Left forelimb (tissue), 1 donor: ENCODE measurements around the gene FBXO42.

Experiments used
- DNase-seq: peaks from one replicate; pipeline ENCODE4 v3.0.0-alpha.2; 2018; ENCODE audit warnings: low spot score

The FBXO42 gene

GRCh38 chr1:16351994-16352841, at the start of gene FBXO42:
FBXO42 (minus strand) TSS chr1:16352480; CDS start chr1:16315418, 37,062 bp downstream.
- DNase-seq, result peak; percentile 98

- no peak for DNase-seq
Observed at GRCh38 chr1:16398371-16398953, 46.2 kb upstream of the FBXO42 start.

GRCh38 chr1:16397120-16397519, 44.8 kb upstream of the FBXO42 start:
- no peak for DNase-seq

- no peak for DNase-seq
Observed at GRCh38 chr1:16396591-16396990, 44.3 kb upstream of the FBXO42 start.

- no peak for DNase-seq
Observed at GRCh38 chr1:16394977-16395376, 42.7 kb upstream of the FBXO42 start.

- DNase-seq, result no peak
Observed at GRCh38 chr1:16393570-16394521, 41.6 kb upstream of the FBXO42 start.

- no peak for DNase-seq
Observed at GRCh38 chr1:16392740-16393569, 40.7 kb upstream of the FBXO42 start.

GRCh38 chr1:16391411-16391810, 39.1 kb upstream of the FBXO42 start:
- DNase-seq, result no peak

- no peak for DNase-seq
Observed at GRCh38 chr1:16387201-16388188, 35.2 kb upstream of the FBXO42 start.

GRCh38 chr1:16386454-16387113, 34.3 kb upstream of the FBXO42 start:
- no peak for DNase-seq

GRCh38 chr1:16385659-16386453, 33.6 kb upstream of the FBXO42 start:
- no peak for DNase-seq

GRCh38 chr1:16383888-16384287, 31.6 kb upstream of the FBXO42 start:
- no peak for DNase-seq

GRCh38 chr1:16380868-16381267, 28.6 kb upstream of the FBXO42 start:
- no peak for DNase-seq

- DNase-seq, result no peak
Observed at GRCh38 chr1:16378443-16378842, 26.2 kb upstream of the FBXO42 start.

GRCh38 chr1:16376971-16377370, 24.7 kb upstream of the FBXO42 start:
- DNase-seq, result no peak

GRCh38 chr1:16375521-16376340, 23.5 kb upstream of the FBXO42 start:
- no peak for DNase-seq

- no peak for DNase-seq
Observed at GRCh38 chr1:16374266-16374665, 22.0 kb upstream of the FBXO42 start.
